Kidney epithelial cell (primary cell): ENCODE results near the gene MYO3A. TPM values are rescaled to one million over a fixed set of nuclear protein-coding genes. Genes with fewer than 3 reads are reported as not detected.

Experiments used
- DNase-seq: peaks from one replicate; pipeline ENCODE4 v3.0.0-alpha.2; 2010; ENCODE audit warnings: low read depth
- H3K27me3 ChIP-seq: 2 replicates; pipeline ENCODE4 v1.6.0; 2011; ENCODE audit warnings: low read length; ENCODE audit not compliant: control insufficient read depth, insufficient read depth
- H3K36me3 ChIP-seq: 2 replicates; pipeline ENCODE4 v1.5.1; 2011; ENCODE audit warnings: low read length; ENCODE audit not compliant: control insufficient read depth, insufficient read depth
- H3K4me3 ChIP-seq: 2 replicates; pipeline ENCODE4 v1.5.1; 2011; ENCODE audit warnings: low read depth, mild to moderate bottlenecking, control low read depth, low read length
- total RNA-seq: library from RNA; depleted of rRNA; stranded (reverse); fragments of >200 nt; gene quantifications from 2 replicates; pipeline ENCODE4 v1.2.3, GENCODE V29; 2015
- TF ChIP-seq, protein P1 (sequence below): IDR thresholded peaks from 2 replicates; pipeline ENCODE4 v1.5.1; 2011; ENCODE audit warnings: mild to moderate bottlenecking, moderate library complexity, low read length, control low read depth, inconsistent platforms; ENCODE audit not compliant: insufficient read depth, poor library complexity, severe bottlenecking

The MYO3A gene
- total RNA-seq, 1 donor from 2014 or later: 2.3 TPM

DNA sequence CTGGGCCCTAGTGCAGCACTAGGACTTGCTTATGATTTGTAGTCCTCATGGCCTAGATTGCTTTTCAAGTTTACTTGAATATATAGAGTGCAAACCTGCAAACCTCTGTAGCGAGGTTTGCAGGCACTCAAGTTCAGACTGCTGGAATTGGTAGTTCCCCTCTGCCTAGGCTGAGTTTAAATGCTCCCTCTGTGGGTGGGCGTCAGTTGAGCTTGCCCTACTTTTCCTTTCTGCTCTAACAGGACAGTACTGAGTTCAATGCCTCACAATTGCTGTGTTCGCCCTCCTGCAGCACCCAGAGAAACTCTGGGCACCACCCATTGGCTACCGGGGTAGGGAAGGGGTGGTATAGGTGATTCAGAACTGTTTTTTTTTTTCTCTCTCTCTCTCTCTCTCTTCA, 31.6 kb downstream of the MYO3A start:
- no peak for DNase-seq
- no peak overlapping the region for H3K4me3 ChIP-seq
- TF ChIP-seq, protein P1, sequence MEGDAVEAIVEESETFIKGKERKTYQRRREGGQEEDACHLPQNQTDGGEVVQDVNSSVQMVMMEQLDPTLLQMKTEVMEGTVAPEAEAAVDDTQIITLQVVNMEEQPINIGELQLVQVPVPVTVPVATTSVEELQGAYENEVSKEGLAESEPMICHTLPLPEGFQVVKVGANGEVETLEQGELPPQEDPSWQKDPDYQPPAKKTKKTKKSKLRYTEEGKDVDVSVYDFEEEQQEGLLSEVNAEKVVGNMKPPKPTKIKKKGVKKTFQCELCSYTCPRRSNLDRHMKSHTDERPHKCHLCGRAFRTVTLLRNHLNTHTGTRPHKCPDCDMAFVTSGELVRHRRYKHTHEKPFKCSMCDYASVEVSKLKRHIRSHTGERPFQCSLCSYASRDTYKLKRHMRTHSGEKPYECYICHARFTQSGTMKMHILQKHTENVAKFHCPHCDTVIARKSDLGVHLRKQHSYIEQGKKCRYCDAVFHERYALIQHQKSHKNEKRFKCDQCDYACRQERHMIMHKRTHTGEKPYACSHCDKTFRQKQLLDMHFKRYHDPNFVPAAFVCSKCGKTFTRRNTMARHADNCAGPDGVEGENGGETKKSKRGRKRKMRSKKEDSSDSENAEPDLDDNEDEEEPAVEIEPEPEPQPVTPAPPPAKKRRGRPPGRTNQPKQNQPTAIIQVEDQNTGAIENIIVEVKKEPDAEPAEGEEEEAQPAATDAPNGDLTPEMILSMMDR: no peak
- H3K27me3 ChIP-seq: no peaks in the 10 kb centered on the region
- H3K36me3 ChIP-seq: no peaks in the 10 kb centered on the region

DNA sequence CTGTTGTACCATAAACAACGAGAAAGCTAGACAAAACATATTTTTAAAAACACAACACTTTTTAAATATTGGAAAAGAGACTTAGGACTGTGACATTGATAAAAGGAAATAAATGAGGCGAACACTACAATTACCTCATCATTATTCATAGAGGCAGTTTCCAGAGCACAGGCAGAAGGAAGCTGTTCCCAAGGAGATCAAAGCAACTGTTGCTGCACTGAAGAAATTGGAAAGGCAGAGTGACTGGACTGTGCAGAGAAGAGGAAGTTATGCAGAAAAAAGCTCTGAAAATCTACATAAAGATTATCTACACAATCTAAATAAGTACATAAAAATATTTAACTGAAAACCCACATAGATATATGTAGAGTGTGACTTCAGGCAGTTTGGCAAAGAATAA, 32.8 kb downstream of the MYO3A start:
- TF ChIP-seq, protein P1: no peak
- Histone ChIP-seq H3K36me3 (no peaks in the 10 kb centered on the region), H3K27me3 (no peaks in the 10 kb centered on the region), H3K4me3 (no peak overlapping the region)
- no peak for DNase-seq

DNA sequence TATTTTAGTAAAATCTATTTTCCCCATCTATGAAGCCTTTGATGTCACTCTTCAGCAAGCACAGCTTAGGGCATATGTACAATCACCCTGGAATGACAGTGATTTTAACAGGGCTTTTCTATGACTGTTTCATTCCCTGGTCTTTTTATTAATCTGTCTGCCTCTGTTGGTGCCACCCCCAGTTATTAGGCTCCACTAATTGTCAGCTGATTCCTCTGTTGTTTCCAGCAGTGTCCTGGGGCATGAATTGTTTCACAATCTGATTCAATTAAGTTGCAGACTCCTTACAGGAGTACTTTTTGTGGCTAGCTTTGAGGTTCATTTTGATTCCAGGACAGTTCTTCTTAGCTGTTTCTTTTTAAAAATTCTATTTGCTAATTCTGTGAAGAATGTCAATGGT, 38.6 kb downstream of the MYO3A start:
- no peaks in the 10 kb centered on the region for H3K27me3 ChIP-seq
- TF ChIP-seq, protein P1: no peak
- H3K4me3 ChIP-seq: no peak overlapping the region
- H3K36me3 ChIP-seq: no peaks in the 10 kb centered on the region
- no peak for DNase-seq

DNA sequence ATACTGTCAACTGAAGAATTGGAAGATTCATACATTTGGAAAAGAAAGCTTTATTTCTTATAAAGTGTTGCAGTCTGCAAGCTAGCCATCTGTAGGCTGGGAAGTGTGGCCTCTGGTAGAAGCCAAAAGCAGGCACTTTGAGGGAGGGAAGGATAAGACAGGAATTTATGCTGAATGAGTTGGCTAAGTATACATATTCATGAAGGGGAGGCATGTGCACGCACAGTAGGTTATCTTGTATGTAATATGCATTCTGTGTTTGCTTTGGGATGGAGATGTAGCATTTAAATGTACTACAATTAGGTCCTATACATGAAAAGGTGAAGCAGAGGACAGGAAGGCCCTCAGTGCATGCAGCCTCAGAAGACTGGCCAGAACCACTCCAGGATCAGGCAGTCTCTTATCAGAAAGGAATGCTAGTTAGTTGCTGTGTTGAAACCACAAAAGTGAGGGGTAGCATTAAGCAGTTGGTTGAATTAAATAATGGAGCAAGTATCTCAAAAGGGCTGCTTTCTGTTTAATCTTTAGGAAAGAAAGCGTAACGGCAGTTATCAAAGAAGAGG, 40.9 kb downstream of the MYO3A start:
- DNase-seq: no peak
- no peaks in the 10 kb centered on the region for H3K36me3 ChIP-seq
- H3K27me3 ChIP-seq: no peaks in the 10 kb centered on the region
- TF ChIP-seq, protein P1: no peak
- no peak overlapping the region for H3K4me3 ChIP-seq

DNA sequence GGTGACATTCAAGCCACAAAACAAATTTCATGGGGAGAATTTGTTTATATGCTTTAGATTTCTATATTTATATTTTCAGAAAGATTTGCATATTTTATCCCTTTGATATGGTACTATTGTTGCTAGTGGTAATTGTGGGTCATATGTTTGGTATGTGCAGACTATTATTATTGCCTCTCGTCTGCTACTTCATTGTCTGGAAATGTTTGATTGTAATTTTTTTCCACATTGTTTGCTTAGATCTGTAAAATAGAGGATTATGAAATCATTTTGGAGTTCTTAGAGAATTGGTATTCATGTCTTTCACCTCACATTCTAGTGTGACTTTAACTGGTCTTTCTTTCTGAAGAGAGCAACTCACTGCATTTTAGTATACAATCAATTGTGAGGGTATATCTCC, 44.7 kb downstream of the MYO3A start:
- Histone ChIP-seq H3K4me3 (no peak overlapping the region), H3K36me3 (no peaks in the 10 kb centered on the region), H3K27me3 (no peaks in the 10 kb centered on the region)
- TF ChIP-seq, protein P1: no peak
- no peak for DNase-seq

DNA sequence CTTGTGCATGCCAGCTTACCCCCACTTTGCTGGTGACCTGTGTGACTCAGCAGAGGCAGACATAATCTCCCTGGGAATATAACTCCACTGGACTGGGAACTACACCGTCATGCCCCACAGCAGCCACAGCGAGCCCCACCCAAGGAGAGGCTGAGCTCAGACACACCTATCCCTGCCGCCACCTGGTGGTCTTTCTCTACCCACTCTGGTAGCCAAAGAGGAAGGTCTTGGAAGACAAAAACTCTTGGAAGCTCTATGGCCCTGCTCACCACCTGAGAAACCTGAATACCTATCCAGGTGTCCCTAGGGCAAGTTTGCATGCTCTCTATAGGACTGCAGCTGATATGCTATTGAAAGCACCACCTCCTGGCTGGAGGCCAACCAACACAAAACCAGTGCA, 48.1 kb downstream of the MYO3A start:
- Histone ChIP-seq H3K4me3 (no peak overlapping the region), H3K27me3 (no peaks in the 10 kb centered on the region), H3K36me3 (no peaks in the 10 kb centered on the region)
- no peak for DNase-seq
- TF ChIP-seq, protein P1: no peak
